ENCODE measurements around the gene LRIG3.
"Not testable (repeated sequence)": the region's sequence is repeated elsewhere in the genome, so short reads cannot be mapped to it uniquely, and the experiment has no call there.

Gene LRIG3

GRCh38 chr12:58920102-58920960 is at the start of gene LRIG3:
Gene LRIG3, minus strand, starts transcription at chr12:58920504. Its CDS starts 269 bp downstream, at chr12:58920235.
- no peak for DNase-seq

- no peak for DNase-seq
Observed at GRCh38 chr12:58969237-58969636, 48.9 kb upstream of the LRIG3 start.

GRCh38 chr12:58967561-58967960 is 47.3 kb upstream of the LRIG3 start:
- no peak for DNase-seq

GRCh38 chr12:58966939-58967338 is 46.6 kb upstream of the LRIG3 start:
- no peak for DNase-seq

- no peak for DNase-seq
Observed at GRCh38 chr12:58965568-58965967, 45.3 kb upstream of the LRIG3 start.

- DNase-seq, result no peak
Observed at GRCh38 chr12:58963844-58964243, 43.5 kb upstream of the LRIG3 start.

- no peak for DNase-seq
Observed at GRCh38 chr12:58961906-58962305, 41.6 kb upstream of the LRIG3 start.

- no peak for DNase-seq
Observed at GRCh38 chr12:58961166-58961565, 40.9 kb upstream of the LRIG3 start.

GRCh38 chr12:58959639-58960300 is 39.5 kb upstream of the LRIG3 start:
- no peak for DNase-seq

GRCh38 chr12:58957298-58957697 is 37.0 kb upstream of the LRIG3 start:
- DNase-seq, result no peak

- no peak for DNase-seq
Observed at GRCh38 chr12:58955849-58956248, 35.5 kb upstream of the LRIG3 start.

GRCh38 chr12:58954002-58954401 is 33.7 kb upstream of the LRIG3 start:
- DNase-seq, result no peak

GRCh38 chr12:58950739-58951100 is 30.4 kb upstream of the LRIG3 start:
- no peak for DNase-seq

- DNase-seq, result not testable (repeated sequence)
Observed at GRCh38 chr12:58949954-58950738, 29.8 kb upstream of the LRIG3 start.

- no peak for DNase-seq
Observed at GRCh38 chr12:58943079-58943478, 22.8 kb upstream of the LRIG3 start.

- DNase-seq, result no peak
Observed at GRCh38 chr12:58942345-58942744, 22.0 kb upstream of the LRIG3 start.

- DNase-seq, result no peak
Observed at GRCh38 chr12:58939399-58940100, 19.2 kb upstream of the LRIG3 start.

GRCh38 chr12:58938440-58938839 is 18.1 kb upstream of the LRIG3 start:
- DNase-seq, result no peak

GRCh38 chr12:58934528-58934927 is 14.2 kb upstream of the LRIG3 start:
- no peak for DNase-seq

GRCh38 chr12:58932806-58933681 is 12.7 kb upstream of the LRIG3 start:
- no peak for DNase-seq

- DNase-seq, result no peak
Observed at GRCh38 chr12:58931518-58931917, 11.2 kb upstream of the LRIG3 start.

- DNase-seq, result no peak
Observed at GRCh38 chr12:58930770-58931324, 10.5 kb upstream of the LRIG3 start.
